ENCODE data around the gene XCL1.
"Not testable (repeated sequence)": the region's sequence is repeated elsewhere in the genome, so short reads cannot be mapped to it uniquely, and the experiment has no call there.

XCL1 gene, protein sequence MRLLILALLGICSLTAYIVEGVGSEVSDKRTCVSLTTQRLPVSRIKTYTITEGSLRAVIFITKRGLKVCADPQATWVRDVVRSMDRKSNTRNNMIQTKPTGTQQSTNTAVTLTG

GRCh38 chr1:168576245-168576688 lies at the start of gene XCL1:
Gene XCL1 (plus strand): TSS chr1:168576605. CDS start chr1:168576638, 33 bp downstream.
- DNase-seq: not testable (repeated sequence)

GRCh38 chr1:168529518-168529917 lies 46.9 kb upstream of the XCL1 start:
- no peak for DNase-seq

DNA sequence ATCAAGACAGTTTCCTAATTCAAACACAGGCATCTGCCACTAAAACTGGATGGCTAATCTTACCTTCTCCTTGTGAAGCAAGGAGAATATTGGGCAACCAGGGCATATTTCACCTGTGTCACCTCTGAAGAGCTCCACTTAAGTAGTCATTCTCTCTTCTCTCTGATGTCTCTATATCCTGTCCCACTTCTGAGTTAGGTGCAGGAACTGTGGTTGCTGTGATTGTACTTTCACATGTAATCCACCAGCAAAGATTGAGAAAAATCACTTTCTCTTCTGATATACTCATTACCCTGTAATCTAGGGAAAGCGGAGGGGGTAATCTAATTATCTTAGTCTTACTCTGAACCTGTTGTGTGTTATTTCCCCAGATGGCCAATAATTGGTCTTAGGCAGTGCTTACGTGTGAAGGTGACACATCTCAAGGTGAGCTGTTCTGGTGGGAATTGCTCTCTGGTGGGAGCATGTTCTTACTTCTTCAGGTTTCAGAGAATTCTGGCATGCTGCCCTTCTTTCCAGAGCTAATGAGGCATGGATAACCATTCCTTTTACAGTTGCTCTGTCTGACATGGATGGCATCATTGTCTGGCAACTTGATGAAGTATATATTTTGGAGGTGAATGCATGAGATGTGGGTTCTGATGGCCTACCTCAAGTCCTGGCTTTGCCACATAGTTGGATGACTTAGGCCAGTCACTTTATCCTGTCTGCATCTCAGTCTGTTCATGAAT lies 44.6 kb upstream of the XCL1 start:
- no peak for DNase-seq

- DNase-seq: no peak
Observed at GRCh38 chr1:168535536-168535935, 40.9 kb upstream of the XCL1 start.

DNA sequence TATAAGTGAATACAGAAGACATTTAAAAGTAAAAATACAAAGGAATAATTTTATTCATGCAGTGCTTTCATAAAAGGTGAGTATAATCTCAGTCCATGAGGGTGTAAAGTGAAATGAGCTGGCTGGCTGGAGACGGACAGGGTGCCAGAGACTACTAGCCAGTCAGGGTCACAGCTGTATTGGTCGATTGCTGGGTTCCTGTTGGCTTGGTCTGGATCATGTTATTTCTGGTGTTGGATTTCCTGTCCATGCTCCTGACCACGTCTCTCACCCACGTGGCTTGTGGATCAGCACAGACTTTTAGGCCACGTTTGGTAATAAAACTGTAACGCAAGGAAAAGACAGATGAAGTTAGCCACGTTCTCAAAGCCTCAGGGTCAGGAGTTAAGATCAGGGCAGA lies 35.6 kb upstream of the XCL1 start:
- DNase-seq: not testable (repeated sequence)

GRCh38 chr1:168542978-168543377 lies 33.4 kb upstream of the XCL1 start:
- DNase-seq: not testable (repeated sequence)

GRCh38 chr1:168543840-168544498 lies 32.4 kb upstream of the XCL1 start, which contains the start of gene XCL2:
Gene XCL2 (minus strand): TSS chr1:168543997. CDS start chr1:168543964, 33 bp downstream.
- DNase-seq: not testable (repeated sequence)

DNA sequence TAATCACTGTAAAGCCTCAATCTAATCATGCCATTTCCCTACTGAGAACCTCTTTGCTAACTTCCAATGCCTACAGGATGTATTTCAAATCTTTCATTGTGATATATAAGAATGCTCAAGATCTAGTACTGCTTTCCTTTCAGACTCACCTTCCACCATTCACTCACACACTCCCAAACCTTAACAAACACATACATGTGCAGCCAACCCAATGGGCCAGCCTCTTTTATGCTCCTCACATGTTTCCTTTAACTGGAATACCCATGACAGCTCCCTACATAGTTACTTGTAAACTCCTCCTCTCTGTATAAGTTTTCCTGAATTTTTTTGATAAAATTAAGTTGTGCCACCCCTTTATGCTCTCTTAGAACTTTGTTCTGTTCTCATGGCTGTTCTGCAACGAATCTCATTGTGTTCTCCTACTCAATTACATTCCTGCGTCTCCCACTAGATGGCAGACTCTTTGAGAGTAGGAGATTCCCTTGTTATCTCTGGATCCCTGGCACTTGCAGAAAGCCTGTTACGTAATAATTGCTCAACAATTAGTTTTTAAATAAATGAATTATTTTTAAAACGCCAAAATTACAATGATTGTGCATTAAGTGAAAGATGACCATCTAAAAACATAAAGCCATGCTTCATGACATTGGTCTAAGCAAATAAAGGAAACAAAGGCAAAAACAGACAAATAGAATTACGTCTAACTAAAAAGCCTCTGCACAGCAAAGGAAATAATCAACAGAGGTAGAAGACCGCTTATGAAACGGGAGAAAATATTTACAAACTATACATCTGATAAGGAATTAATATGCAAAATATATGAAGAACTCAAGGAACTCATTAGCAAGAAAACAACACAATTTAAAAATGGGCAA lies 30.5 kb upstream of the XCL1 start:
- DNase-seq: not testable (repeated sequence)

GRCh38 chr1:168546553-168546895 lies 29.9 kb upstream of the XCL1 start:
- DNase-seq: not testable (repeated sequence)

- no peak for DNase-seq
Observed at GRCh38 chr1:168550971-168551370, 25.4 kb upstream of the XCL1 start.

DNA sequence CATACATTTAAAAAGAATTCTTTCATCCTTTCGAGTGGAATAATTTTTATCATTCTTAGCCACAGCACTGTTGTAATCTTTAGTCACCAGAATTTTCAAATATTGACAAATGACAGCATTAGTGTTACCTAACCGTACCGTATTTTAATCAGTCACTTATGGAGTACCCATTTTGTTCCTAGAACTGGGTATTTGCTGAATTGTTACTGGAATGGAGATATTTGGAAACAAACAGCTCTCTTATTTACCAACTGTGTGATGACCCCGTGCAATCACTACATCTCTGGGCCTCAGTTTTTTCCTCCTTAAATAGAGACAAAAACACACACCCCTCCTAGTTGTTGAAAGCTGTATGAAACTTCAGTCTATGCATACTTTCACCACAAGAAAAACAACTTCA lies 24.7 kb upstream of the XCL1 start:
- no peak for DNase-seq

- DNase-seq: no peak
Observed at GRCh38 chr1:168552961-168553360, 23.4 kb upstream of the XCL1 start.

DNA sequence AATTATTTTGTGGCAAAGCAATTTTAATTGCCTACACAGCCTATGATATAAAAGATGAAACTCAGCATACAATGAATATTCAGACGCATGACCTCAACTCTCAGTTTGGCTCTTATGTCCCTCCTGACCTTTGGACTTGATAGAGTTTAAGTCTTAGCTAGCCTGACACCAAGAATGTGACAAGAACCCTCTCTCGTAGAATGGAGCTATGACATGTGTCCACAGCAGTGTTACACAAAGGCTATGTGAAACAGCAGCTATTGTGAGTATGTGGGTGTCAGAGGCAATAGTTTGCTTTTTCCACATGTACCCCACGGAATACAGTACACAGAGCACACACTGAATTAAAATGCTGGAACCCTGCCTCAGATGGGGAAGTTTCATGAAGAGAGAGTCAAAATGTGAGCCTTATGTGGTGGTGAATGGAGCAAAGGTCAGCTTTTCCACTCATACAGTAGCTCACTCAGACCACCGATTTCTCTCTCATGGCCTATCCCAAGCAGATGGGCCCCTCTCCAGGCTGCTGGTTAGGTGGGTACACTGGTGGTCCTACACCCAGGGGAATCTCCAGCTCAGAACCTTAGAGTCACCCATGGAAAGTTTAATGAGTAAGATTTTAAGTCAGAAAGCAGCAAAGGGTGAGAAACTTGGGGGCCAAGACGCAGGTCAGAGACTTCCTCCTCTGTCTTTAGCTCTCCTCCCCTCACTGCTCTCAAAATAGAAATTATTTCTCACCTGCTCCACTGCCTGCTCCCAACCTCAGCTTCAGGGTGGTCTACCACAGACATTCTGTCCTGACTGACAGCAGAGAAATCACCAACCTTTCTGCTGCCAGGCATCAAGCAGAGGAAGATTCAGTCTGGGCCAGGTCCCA lies 22.5 kb upstream of the XCL1 start:
- no peak for DNase-seq

GRCh38 chr1:168554603-168555483 lies 21.6 kb upstream of the XCL1 start:
- DNase-seq: no peak

GRCh38 chr1:168555508-168556046 lies 20.8 kb upstream of the XCL1 start:
- DNase-seq: no peak

DNA sequence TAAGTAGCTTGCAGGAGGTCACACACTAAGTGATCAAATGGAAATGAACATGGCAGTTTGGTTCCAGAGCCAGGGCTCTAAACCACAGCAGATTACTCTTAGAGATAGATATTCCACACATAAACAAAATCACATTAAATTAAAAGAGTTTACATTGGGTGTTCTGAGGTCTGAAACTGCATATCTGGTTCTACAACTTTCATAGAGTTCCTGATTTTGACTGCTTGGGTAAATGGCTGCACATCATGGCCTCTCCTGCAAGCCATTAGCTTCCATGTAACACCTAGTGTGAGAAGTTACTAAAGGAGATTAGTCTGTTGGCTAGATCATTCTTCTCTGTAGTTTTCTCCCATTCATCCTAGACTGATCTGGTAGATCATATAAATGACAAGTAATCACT lies 19.8 kb upstream of the XCL1 start:
- no peak for DNase-seq

DNA sequence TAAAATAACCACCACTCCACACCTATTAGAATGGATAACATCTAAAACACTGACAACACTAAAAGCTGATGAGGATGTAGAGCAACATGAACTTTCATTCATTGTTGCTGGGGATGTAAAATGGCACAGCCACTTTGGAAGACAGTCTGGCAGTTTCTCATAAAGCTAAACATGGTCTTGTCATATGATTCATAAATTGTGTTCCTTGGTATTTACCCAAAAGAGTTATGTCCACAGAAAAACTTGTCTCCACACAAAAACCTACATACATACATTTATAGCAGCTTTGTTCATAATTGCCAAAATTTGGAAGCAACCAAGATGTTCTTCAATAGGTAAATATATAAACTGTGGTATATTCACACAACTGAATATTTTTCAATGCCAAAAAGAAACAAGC lies 16.0 kb upstream of the XCL1 start:
- DNase-seq: no peak

- DNase-seq: no peak
Observed at GRCh38 chr1:168561989-168562388, 14.4 kb upstream of the XCL1 start.

- DNase-seq: no peak
Observed at GRCh38 chr1:168565825-168566224, 10.6 kb upstream of the XCL1 start.

GRCh38 chr1:168567007-168567406 lies 9.4 kb upstream of the XCL1 start:
- no peak for DNase-seq

GRCh38 chr1:168567568-168567967 lies 8.8 kb upstream of the XCL1 start:
- DNase-seq: no peak
